Heart left ventricle (tissue), 13 donors: ENCODE results near the gene ANKRD34C.

ENCODE experiments used
- CTCF ChIP-seq, 12 donors: fragments of 200-600 bp; sonication (generic) in 4 of 12; IDR thresholded peaks; one replicate each; pipeline versions ENCODE4 v1.5.0 to v1.8.0; 2018 to 2022; ENCODE audit warnings: antibody characterized with exemption in 12 of 12, mild to moderate bottlenecking in 5 of 12
- POLR2A ChIP-seq, 2 donors: fragments of 450-650 bp; IDR thresholded peaks; one replicate each; pipeline ENCODE4 v1.6.1; 2017; ENCODE audit warnings: antibody characterized with exemption in 2 of 2, mild to moderate bottlenecking in 2 of 2, moderate library complexity in 2 of 2
- donor health status: ischemic (EF 13 %, LVEDD 7.1; RV severe dilation, severe dysfunction).
- donor health status: DM: no; HTN: yes; CAD: no.
- donor health status: DM: no; HTN: no; CAD: no.
- donor health status: ischemic (EF 25% LVEDD 6.9; RV normal size, moderate dysfunction).
- donor health status: ischemic (EF 25% LVEDD 5.7; RV mildly dilated, moderate dysfunction).
- donor health status: ischemic (EF 35%, LVEDD 5.7; RV mildly dilated, moderate dysfunction).
- donor health status: nonischemic (EF 11% LVEDD 7.7; RV severe dilation, severe dysfunction).
- donor health status: DM: yes; HTN: yes; CAD: no.
- donor health status: PGD.
- donor health status: ischemic (EF 29% LVEDD 5.4; RV normal size, mild dysfunction).
- donor health status: nonischemic (EF 23%, LVEDD 6.1; RV moderate dilation, normal function).

- TF ChIP-seq POLR2A (IDR thresholded peaks at IDR 0.05) (no peak), CTCF (IDR thresholded peaks at IDR 0.05) (no peak)
Observed at GRCh38 chr15:79321876-79322275, 39.4 kb downstream of the ANKRD34C start.
